Cardiac muscle cell (in vitro differentiated cells and primary cell): Measurements from ENCODE around the gene ATG10. TPM values are rescaled to one million over a fixed set of nuclear protein-coding genes. Genes with fewer than 3 reads are reported as not detected.
A peak's percentile ranks its signal among the peaks of the same experiment; 100 is the strongest.

Source experiments
- DNase-seq, 2 donors: peaks; one replicate each; pipeline versions ENCODE4 v3.0.0 to v3.0.0-alpha.2; 2010 to 2017; ENCODE audit warnings: low read depth in 1 of 2, low spot score in 1 of 2
- H3K27ac ChIP-seq: fragments of 200-600 bp; sonication (generic); 2 replicates; pipeline ENCODE4 v1.5.1; 2016
- H3K27me3 ChIP-seq: fragments of 200-600 bp; sonication (generic); 2 replicates; pipeline ENCODE4 v1.6.0; 2016; ENCODE audit warnings: control low read depth
- H3K36me3 ChIP-seq: fragments of 200-600 bp; sonication (generic); 2 replicates; pipeline ENCODE4 v1.5.1; 2016; ENCODE audit warnings: control low read depth
- H3K4me1 ChIP-seq: fragments of 200-600 bp; sonication (generic); 2 replicates; pipeline ENCODE4 v1.8.1; 2017; ENCODE audit warnings: low read depth, mild to moderate bottlenecking, mixed run types
- H3K4me3 ChIP-seq: fragments of 200-600 bp; sonication (generic); 2 replicates; pipeline ENCODE4 v1.5.1; 2016; ENCODE audit warnings: mild to moderate bottlenecking
- H3K9me3 ChIP-seq: fragments of 200-600 bp; sonication (generic); 2 replicates; pipeline ENCODE4 v1.5.1; 2017; ENCODE audit warnings: low read depth, mild to moderate bottlenecking, control low read depth
- polyA plus RNA-seq: library from polyadenylated mRNA; unstranded; fragments of >200 nt; fragmentation: Nextera tagmentation; extraction: Ambion mirVana; gene quantifications from 2 replicates; pipeline ENCODE4 v1.2.1, GENCODE V29; 2016
- total RNA-seq: library from RNA; depleted of rRNA; stranded (reverse); fragments of >200 nt; gene quantifications from 2 replicates; pipeline ENCODE4 v1.2.3, GENCODE V29; 2016
- TF ChIP-seq, protein P1 (sequence below): IDR thresholded peaks from 2 replicates; pipeline ENCODE4 v1.5.1; 2012; ENCODE audit warnings: low read depth, mild to moderate bottlenecking, low read length

Gene ATG10
- total and polyA plus RNA-seq, 2 experiments from 2014 or later: 9.0 to 28.0 TPM

DNA sequence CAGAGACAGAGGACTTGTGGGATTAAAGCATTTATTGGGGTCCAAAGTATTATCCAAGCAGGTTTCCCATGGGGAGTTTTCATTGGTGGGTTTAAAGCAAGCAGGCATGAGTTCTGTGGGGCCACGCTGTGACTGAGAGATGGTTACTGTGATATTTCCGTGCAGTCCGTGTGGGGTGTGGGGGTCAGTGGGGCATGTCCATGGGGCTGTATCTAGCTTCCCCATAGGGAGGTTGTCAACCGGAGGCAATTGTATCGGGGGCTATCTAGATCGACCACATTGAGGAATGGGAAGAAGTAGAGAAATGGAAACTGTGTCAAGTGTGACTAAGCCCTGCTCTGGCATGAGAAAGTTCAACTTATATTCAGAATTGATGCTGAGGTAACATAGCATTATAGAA lies 313.4 kb downstream of the ATG10 start:
- no peak for DNase-seq
- peaks cover 4% of the 10 kb centered on the region for H3K4me1 ChIP-seq
- no peaks in the 10 kb centered on the region for H3K36me3 ChIP-seq
- no peaks in the 10 kb centered on the region for H3K9me3 ChIP-seq
- no peaks in the 10 kb centered on the region for H3K27me3 ChIP-seq
- H3K27ac ChIP-seq: no peak overlapping the region
- H3K4me3 ChIP-seq: no peak overlapping the region
- TF ChIP-seq, protein P1, sequence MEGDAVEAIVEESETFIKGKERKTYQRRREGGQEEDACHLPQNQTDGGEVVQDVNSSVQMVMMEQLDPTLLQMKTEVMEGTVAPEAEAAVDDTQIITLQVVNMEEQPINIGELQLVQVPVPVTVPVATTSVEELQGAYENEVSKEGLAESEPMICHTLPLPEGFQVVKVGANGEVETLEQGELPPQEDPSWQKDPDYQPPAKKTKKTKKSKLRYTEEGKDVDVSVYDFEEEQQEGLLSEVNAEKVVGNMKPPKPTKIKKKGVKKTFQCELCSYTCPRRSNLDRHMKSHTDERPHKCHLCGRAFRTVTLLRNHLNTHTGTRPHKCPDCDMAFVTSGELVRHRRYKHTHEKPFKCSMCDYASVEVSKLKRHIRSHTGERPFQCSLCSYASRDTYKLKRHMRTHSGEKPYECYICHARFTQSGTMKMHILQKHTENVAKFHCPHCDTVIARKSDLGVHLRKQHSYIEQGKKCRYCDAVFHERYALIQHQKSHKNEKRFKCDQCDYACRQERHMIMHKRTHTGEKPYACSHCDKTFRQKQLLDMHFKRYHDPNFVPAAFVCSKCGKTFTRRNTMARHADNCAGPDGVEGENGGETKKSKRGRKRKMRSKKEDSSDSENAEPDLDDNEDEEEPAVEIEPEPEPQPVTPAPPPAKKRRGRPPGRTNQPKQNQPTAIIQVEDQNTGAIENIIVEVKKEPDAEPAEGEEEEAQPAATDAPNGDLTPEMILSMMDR: no peak

DNA sequence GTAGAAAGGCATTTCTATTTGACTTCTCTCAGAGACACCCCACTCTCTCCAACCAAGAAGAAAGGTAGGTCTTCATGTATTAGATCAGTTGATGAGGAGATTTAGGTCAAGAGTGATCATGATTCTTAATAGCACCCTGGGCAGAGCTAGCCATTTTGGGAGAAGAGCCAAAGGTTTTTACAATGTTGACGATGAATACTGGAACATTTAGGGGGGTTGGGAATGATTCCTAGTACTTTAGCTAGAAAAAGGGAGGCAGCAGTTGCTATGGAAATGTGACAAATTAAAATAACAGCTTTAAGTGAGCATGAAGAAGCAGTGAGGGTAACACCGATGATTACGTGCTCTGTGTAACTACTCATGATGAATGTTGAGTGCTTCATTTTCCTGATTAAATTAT lies 315.8 kb downstream of the ATG10 start:
- H3K4me1 ChIP-seq: peaks cover 4% of the 10 kb centered on the region
- H3K27me3 ChIP-seq: no peaks in the 10 kb centered on the region
- H3K36me3 ChIP-seq: no peaks in the 10 kb centered on the region
- no peak overlapping the region for H3K4me3 ChIP-seq
- no peak overlapping the region for H3K27ac ChIP-seq
- TF ChIP-seq, protein P1: no peak
- no peak for DNase-seq
- H3K9me3 ChIP-seq: no peaks in the 10 kb centered on the region

DNA sequence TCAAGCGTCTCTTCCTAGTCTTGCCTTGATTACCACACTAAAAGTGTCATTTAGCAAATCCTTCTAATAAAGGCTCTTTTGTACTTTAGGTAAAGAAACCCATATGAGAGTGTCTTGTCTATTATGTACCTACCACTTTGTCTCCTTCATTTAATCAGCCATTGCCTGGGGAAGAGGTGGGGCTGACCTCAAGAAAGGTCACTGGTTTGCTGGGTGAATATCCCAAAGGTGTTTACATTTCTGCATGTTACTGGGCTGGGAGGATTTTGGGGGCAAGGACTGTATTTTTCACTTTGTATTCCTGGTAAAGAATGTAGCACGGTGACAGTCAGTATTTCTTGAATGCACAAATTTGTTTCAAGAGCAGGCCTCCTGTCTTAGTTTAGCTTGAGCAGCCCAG lies 318.2 kb downstream of the ATG10 start:
- DNase-seq: no peak
- no peaks in the 10 kb centered on the region for H3K27me3 ChIP-seq
- H3K4me3 ChIP-seq: no peak overlapping the region
- TF ChIP-seq, protein P1: no peak
- H3K27ac ChIP-seq: no peak overlapping the region
- H3K36me3 ChIP-seq: no peaks in the 10 kb centered on the region
- H3K4me1 ChIP-seq: peaks cover 9% of the 10 kb centered on the region
- no peaks in the 10 kb centered on the region for H3K9me3 ChIP-seq

DNA sequence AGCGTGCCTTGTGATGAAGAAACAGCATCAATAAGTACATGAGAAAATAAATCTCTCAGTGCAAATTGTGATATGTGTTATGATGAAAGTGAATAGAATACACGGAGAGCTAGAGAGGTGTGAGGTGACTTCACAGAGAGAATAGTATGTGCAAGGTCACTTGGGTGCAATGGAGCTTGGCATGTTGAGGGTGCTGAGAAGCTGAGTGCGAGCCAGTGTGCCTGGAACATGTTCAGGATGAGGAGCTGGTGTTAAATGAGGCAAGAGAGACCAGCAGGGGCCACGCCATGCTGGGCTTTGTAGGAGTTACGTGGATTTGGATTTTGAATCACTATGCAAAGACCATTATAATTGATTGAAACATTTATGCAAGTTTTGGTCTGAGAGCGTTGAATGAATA lies 319.1 kb downstream of the ATG10 start:
- Histone ChIP-seq H3K9me3 (no peaks in the 10 kb centered on the region), H3K27ac (no peak overlapping the region), H3K4me3 (no peak overlapping the region), H3K4me1 (peaks cover 9% of the 10 kb centered on the region), H3K36me3 (no peaks in the 10 kb centered on the region), H3K27me3 (no peaks in the 10 kb centered on the region)
- DNase-seq: no peak
- TF ChIP-seq, protein P1: no peak

DNA sequence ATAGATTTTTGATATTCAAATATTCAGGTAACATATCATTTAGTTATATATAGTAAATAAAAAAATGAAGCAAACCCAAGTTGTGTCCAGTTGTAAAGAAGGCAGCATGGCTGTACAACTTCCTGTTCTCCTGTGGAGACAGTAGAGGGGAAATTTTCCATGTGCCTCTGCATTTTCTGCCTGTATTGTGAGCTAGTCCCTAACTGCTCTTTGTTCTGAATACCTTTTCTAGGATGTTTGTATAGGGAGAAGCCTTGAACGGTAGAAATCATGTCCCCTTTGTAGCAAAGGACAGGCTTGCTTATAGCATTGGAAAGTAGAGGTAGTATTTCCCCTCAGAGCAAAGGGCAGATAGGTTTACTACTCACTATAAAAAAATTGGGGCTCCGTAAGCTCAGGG lies 319.6 kb downstream of the ATG10 start:
- TF ChIP-seq, protein P1: no peak
- no peaks in the 10 kb centered on the region for H3K36me3 ChIP-seq
- DNase-seq: no peak
- no peaks in the 10 kb centered on the region for H3K9me3 ChIP-seq
- H3K27me3 ChIP-seq: no peaks in the 10 kb centered on the region
- H3K4me3 ChIP-seq: no peak overlapping the region
- no peak overlapping the region for H3K27ac ChIP-seq
- peaks cover 9% of the 10 kb centered on the region for H3K4me1 ChIP-seq

DNA sequence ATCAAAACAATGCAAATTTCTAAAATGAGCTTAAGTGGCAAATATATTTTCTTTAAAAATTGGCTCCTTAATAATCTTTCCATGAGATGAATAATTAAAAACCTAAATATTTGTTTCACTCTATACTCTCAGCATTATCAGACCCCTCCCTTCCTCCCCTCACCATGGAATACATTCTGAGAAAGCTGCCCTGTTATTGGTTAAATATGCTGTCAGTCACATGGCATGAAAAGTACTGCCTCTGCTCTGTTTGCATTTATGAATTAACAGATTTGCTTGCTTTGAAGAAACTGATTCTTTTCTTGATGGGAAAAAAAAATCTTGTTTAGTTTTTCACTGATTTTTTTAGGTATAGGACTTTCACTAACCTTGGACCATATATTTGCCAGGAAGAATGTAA lies 323.3 kb downstream of the ATG10 start:
- Histone ChIP-seq H3K27me3 (no peaks in the 10 kb centered on the region), H3K4me3 (no peak overlapping the region), H3K4me1 (peaks cover 8% of the 10 kb centered on the region), H3K36me3 (no peaks in the 10 kb centered on the region), H3K9me3 (no peaks in the 10 kb centered on the region), H3K27ac (no peak overlapping the region)
- TF ChIP-seq, protein P1: no peak
- peak in 1 of 2 donors; percentile 25 for DNase-seq
